Skeletal muscle satellite cell (primary cell): ENCODE measurements around the gene TOP1.
"Not testable (repeated sequence)": the region's sequence is repeated elsewhere in the genome, so short reads cannot be mapped to it uniquely, and the experiment has no call there.

Experiments
- H3K27me3 ChIP-seq: 2 replicates; pipeline ENCODE4 v1.7.0; 2013; ENCODE audit warnings: low read length; ENCODE audit not compliant: control insufficient read depth, insufficient read depth
- H3K36me3 ChIP-seq: 2 replicates; pipeline ENCODE4 v1.7.0; 2013; ENCODE audit warnings: mild to moderate bottlenecking, control low read depth, low read length; ENCODE audit not compliant: insufficient read depth
- H3K4me1 ChIP-seq: 2 replicates; pipeline ENCODE4 v1.7.0; 2013; ENCODE audit warnings: low read length; ENCODE audit not compliant: control insufficient read depth, insufficient read depth
- H3K4me2 ChIP-seq: 2 replicates; pipeline ENCODE4 v1.7.0; 2013; ENCODE audit warnings: mild to moderate bottlenecking, low read length
- H3K4me3 ChIP-seq: 2 replicates; pipeline ENCODE4 v1.7.0; 2013; ENCODE audit warnings: low read length
- H3K9ac ChIP-seq: 2 replicates; pipeline ENCODE4 v1.7.0; 2013; ENCODE audit warnings: mild to moderate bottlenecking, low read depth, low read length, moderate library complexity
- H3K9me3 ChIP-seq: replicated peaks from 2 replicates; pipeline ENCODE4 v1.7.0; 2013; ENCODE audit warnings: mild to moderate bottlenecking, control low read depth, low read length

TOP1 gene

GRCh38 chr20:41125530-41126457 is 97.2 kb downstream of the TOP1 start:
- H3K4me2 ChIP-seq: no peak overlapping the region
- H3K9ac ChIP-seq: no peak overlapping the region
- peaks cover 70% of the 10 kb centered on the region for H3K36me3 ChIP-seq

GRCh38 chr20:41126719-41127118 is 98.1 kb downstream of the TOP1 start:
- H3K9ac ChIP-seq: no peak overlapping the region
- H3K9me3 ChIP-seq: no peaks in the 10 kb centered on the region
- no peak overlapping the region for H3K4me3 ChIP-seq
- no peak overlapping the region for H3K4me2 ChIP-seq
- H3K36me3 ChIP-seq: peaks cover 66% of the 10 kb centered on the region
- no peaks in the 10 kb centered on the region for H3K27me3 ChIP-seq
- H3K4me1 ChIP-seq: no peaks in the 10 kb centered on the region

More at GRCh38 chr20:41125530-41126457, 97.2 kb downstream of the TOP1 start:
- no peaks in the 10 kb centered on the region for H3K27me3 ChIP-seq
- no peaks in the 10 kb centered on the region for H3K4me1 ChIP-seq
- no peak overlapping the region for H3K4me3 ChIP-seq
- no peaks in the 10 kb centered on the region for H3K9me3 ChIP-seq

GRCh38 chr20:41128317-41128716 is 99.7 kb downstream of the TOP1 start:
- not testable (repeated sequence) for H3K4me1 ChIP-seq, H3K4me3 ChIP-seq, H3K27me3 ChIP-seq, H3K4me2 ChIP-seq, H3K9ac ChIP-seq, H3K9me3 ChIP-seq
- H3K36me3 ChIP-seq: peaks cover 54% of the 10 kb centered on the region

- H3K4me2 ChIP-seq: no peak overlapping the region
- no peaks in the 10 kb centered on the region for H3K27me3 ChIP-seq
- H3K9ac ChIP-seq: no peak overlapping the region
- peaks cover 22% of the 10 kb centered on the region for H3K36me3 ChIP-seq
- H3K4me1 ChIP-seq: peaks cover 11% of the 10 kb centered on the region
- no peaks in the 10 kb centered on the region for H3K9me3 ChIP-seq
- H3K4me3 ChIP-seq: no peak overlapping the region
Observed at GRCh38 chr20:41131594-41132387, 103.2 kb downstream of the TOP1 start.

GRCh38 chr20:41132388-41132775 is 103.8 kb downstream of the TOP1 start:
- H3K4me3 ChIP-seq, H3K4me2 ChIP-seq, H3K9me3 ChIP-seq, H3K27me3 ChIP-seq, H3K9ac ChIP-seq: not testable (repeated sequence)
- Histone ChIP-seq H3K36me3 (peaks cover 17% of the 10 kb centered on the region), H3K4me1 (peaks cover 11% of the 10 kb centered on the region)

GRCh38 chr20:41133709-41134361 is 105.2 kb downstream of the TOP1 start:
- Histone ChIP-seq H3K36me3 (peaks cover 17% of the 10 kb centered on the region), H3K4me3 (no peak overlapping the region), H3K9ac (no peak overlapping the region), H3K4me2 (no peak overlapping the region), H3K27me3 (no peaks in the 10 kb centered on the region), H3K9me3 (no peaks in the 10 kb centered on the region), H3K4me1 (peaks cover 12% of the 10 kb centered on the region)

- no peaks in the 10 kb centered on the region for H3K9me3 ChIP-seq
- H3K4me3 ChIP-seq: no peak overlapping the region
- H3K4me1 ChIP-seq: peaks cover 19% of the 10 kb centered on the region
- peaks cover 17% of the 10 kb centered on the region for H3K36me3 ChIP-seq
- no peaks in the 10 kb centered on the region for H3K27me3 ChIP-seq
- H3K4me2 ChIP-seq: no peak overlapping the region
- H3K9ac ChIP-seq: no peak overlapping the region
Observed at GRCh38 chr20:41134362-41135186, 106.0 kb downstream of the TOP1 start.

GRCh38 chr20:41135187-41135887 is 106.7 kb downstream of the TOP1 start:
- Histone ChIP-seq H3K9ac (no peak overlapping the region), H3K4me2 (no peak overlapping the region), H3K4me1 (peaks cover 27% of the 10 kb centered on the region), H3K36me3 (peaks cover 17% of the 10 kb centered on the region), H3K27me3 (no peaks in the 10 kb centered on the region), H3K9me3 (no peaks in the 10 kb centered on the region), H3K4me3 (no peak overlapping the region)

- Histone ChIP-seq H3K4me1 (peaks cover 34% of the 10 kb centered on the region), H3K9ac (peak overlapping the region; percentile 96), H3K9me3 (no peaks in the 10 kb centered on the region), H3K4me3 (peak overlapping the region; percentile 94), H3K4me2 (peak overlapping the region; percentile 95), H3K36me3 (peaks cover 17% of the 10 kb centered on the region), H3K27me3 (no peaks in the 10 kb centered on the region)
Observed at GRCh38 chr20:41135888-41136679, 107.5 kb downstream of the TOP1 start.
